Tibial nerve (tissue), 3 donors: Measurements from ENCODE around the gene FAAH.

Source experiments
- POLR2A ChIP-seq, 2 donors: fragments of 450-650 bp; IDR thresholded peaks; one replicate each; pipeline ENCODE4 v1.6.1; 2017; ENCODE audit warnings: antibody characterized with exemption in 2 of 2, mild to moderate bottlenecking in 2 of 2, moderate library complexity in 2 of 2
- TF ChIP-seq, protein P1 (sequence below), 5 experiments: fragments of 200-600 bp in 3 of 5; fragments of 450-650 bp in 2 of 5; sonication (generic) in 3 of 5; IDR thresholded peaks; one replicate each; pipeline ENCODE4 v1.5.1; 2016 to 2019; ENCODE audit warnings: antibody characterized with exemption in 5 of 5, mild to moderate bottlenecking in 3 of 5, moderate library complexity in 2 of 5

DNA sequence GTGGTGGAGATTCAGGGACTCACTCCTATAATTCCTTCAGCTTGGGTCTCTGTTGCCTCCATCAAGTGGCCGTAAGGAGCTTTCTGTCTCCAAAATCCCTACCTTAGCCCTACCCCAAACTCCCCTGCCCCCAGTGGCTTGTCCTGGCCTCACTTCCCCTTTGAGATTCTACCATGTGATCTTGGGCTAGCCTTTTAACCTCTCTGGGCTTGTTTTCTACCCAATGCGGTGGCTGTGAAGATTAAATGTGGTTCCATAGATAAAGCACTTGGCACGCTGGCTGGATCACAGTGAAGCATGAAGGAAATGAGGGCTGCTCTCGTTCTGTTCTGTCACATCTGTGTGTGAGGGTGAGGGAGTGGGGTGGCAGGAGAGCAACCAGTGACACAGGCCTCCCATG, 43.6 kb downstream of the FAAH start:
- TF ChIP-seq, protein P1, sequence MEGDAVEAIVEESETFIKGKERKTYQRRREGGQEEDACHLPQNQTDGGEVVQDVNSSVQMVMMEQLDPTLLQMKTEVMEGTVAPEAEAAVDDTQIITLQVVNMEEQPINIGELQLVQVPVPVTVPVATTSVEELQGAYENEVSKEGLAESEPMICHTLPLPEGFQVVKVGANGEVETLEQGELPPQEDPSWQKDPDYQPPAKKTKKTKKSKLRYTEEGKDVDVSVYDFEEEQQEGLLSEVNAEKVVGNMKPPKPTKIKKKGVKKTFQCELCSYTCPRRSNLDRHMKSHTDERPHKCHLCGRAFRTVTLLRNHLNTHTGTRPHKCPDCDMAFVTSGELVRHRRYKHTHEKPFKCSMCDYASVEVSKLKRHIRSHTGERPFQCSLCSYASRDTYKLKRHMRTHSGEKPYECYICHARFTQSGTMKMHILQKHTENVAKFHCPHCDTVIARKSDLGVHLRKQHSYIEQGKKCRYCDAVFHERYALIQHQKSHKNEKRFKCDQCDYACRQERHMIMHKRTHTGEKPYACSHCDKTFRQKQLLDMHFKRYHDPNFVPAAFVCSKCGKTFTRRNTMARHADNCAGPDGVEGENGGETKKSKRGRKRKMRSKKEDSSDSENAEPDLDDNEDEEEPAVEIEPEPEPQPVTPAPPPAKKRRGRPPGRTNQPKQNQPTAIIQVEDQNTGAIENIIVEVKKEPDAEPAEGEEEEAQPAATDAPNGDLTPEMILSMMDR (IDR thresholded peaks at IDR 0.05) = no peak
- TF ChIP-seq POLR2A (IDR thresholded peaks at IDR 0.05) = no peak
